Measurements from ENCODE around the gene DTX3L.
"Not testable (repeated sequence)": the region's sequence is repeated elsewhere in the genome, so short reads cannot be mapped to it uniquely, and the experiment has no call there.

Gene DTX3L

DNA sequence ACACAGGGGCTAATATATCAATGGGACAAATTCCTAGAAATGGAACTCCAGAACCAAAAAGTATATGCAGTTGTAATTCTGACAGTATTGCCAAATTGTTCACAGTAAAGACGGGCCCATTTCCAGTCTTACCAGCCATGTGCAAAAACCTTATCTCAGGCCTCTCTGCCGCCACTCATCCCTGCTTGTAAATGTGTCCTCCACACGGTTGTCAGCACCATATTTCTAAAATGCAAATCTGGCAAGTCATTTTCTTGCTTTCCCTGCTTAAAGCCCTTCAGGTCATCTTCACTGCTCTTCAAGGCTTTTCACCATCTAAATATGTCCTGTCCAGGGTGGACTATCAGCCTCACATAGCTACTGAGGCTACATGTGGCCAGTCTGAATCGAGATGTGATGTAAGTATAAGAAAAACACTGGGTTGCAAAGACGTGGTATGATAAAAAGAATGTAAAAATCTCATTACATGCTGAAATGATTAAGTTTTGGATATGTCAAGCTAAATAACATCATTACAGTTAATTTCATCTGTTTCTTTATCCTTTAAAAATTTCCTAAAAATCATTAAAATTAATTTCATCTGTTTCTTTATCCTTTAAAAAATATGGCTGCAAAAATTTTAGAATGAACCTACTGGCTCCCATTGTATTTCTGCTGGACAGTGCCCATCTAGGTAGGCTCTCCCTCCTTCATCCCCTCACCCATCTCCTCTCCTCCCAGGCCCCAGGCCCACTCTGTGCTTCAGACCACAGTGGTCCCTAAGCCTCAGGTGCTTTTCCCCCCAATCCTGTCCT is 1.0 kb upstream of the DTX3L start:
- no peak for DNase-seq

DNA sequence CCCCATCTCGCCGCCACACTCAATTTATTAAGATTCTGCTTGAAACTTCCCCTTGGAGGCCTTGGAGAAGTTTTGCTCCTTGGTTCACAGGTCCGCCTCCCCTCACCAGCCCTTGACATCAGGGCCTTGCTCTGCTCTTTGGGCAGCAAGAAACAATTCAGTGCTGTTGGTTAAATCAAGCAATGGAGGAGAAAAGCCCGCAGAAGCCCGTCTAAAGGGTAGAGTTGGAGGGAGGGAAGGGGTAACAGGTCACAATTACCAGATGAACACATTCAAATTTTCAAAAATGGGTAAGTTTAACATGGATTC is 467 bp upstream of the DTX3L start:
- no peak for DNase-seq

DNA sequence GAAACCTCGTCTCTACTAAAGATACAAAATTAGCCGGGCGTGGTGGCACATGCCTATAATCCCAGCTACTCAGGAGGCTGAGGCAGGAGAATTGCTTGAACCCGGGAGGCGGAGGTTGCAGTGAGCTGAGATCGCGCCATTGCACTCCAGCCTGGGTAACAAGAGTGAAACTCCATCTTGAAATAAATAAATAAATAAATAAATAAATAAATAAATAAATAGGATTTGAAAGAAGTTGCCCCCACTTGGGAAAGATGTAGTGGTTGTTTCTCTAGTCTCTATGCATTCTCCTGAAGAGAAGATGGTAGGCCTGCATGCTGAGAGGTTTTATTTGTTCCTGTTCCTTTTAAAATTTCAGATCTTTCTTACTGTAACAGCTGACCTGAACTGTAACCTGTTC is 4.0 kb downstream of the DTX3L start:
- DNase-seq = not testable (repeated sequence)

GRCh38 chr3:122568755-122569154 is 4.6 kb downstream of the DTX3L start:
- no peak for DNase-seq

GRCh38 chr3:122572940-122573412 is 8.8 kb downstream of the DTX3L start:
- no peak for DNase-seq

- no peak for DNase-seq
Measured at GRCh38 chr3:122576174-122576940, 12.2 kb downstream of the DTX3L start.

- DNase-seq = no peak
Measured at GRCh38 chr3:122577409-122578031, 13.4 kb downstream of the DTX3L start, which contains the start of gene PARP15. Gene PARP15, plus strand, starts transcription at chr3:122577650. Its CDS starts 18 bp downstream, at chr3:122577668.

GRCh38 chr3:122578069-122578740 is 14.1 kb downstream of the DTX3L start:
- no peak for DNase-seq

DNA sequence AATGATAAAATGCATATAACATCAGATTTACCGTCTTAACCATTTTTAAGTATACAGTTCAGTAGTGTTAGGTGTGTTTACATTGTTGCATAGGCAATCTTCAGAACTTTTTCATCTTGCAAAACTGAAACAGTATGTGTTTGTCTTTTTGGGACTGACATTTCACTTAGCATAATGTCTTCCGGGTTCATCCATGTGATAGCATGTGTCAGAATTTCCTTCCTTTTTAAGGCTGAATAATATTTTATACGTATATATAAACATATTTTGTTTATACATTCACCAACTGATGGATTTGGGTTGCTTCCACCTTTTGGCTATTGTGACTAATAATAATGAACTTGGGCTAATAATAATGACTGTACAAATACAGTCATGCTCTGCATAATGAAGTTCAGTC is 16.3 kb downstream of the DTX3L start:
- no peak for DNase-seq

- DNase-seq = no peak
Measured at GRCh38 chr3:122581622-122582021, 17.5 kb downstream of the DTX3L start.

GRCh38 chr3:122582390-122582789 is 18.3 kb downstream of the DTX3L start:
- no peak for DNase-seq

DNA sequence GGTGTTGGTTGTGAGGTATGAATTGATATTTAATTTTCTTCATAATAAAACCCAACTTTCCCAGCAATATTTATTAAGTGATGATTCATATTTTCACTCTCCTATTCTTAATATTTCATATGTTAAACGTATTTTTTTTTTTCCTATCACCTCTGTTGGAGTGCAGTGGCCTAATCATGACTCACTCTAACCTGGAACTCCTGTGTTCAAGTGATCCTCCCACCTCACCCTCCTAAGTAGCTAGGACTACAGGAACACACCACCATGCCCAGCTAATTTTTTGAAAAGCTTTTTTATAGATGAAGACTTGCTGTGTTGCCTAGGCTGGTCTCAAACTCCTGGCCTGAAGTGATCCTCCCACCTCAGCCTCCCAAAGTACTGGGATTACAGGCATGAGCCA is 22.0 kb downstream of the DTX3L start:
- no peak for DNase-seq

GRCh38 chr3:122586773-122587485 is 22.8 kb downstream of the DTX3L start:
- no peak for DNase-seq

GRCh38 chr3:122587572-122587971 is 23.4 kb downstream of the DTX3L start:
- no peak for DNase-seq

GRCh38 chr3:122589297-122589696 is 25.2 kb downstream of the DTX3L start:
- DNase-seq = no peak

- DNase-seq = no peak
Measured at GRCh38 chr3:122590610-122591009, 26.5 kb downstream of the DTX3L start.

- no peak for DNase-seq
Measured at GRCh38 chr3:122594025-122594424, 29.9 kb downstream of the DTX3L start.

GRCh38 chr3:122598151-122598550 is 34.0 kb downstream of the DTX3L start:
- no peak for DNase-seq

DNA sequence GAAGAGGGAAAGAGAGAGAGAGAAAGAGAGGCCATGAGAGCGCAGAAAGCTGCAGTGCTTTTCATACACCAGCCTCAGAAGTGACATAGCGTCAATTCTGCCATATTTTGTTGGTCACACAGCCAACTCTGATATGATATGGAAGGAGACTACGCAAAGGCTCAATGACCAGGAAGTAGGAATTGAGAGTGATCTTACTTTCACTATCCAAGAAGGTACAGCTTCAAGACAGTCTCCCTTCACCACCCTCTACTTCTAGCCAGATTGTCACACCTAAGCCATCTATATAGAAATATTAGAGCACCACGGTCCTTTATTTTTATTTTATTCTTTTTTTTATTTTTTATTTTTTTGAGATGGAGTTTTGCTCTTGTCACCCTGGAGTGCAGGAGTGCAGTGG is 34.4 kb downstream of the DTX3L start:
- no peak for DNase-seq

DNA sequence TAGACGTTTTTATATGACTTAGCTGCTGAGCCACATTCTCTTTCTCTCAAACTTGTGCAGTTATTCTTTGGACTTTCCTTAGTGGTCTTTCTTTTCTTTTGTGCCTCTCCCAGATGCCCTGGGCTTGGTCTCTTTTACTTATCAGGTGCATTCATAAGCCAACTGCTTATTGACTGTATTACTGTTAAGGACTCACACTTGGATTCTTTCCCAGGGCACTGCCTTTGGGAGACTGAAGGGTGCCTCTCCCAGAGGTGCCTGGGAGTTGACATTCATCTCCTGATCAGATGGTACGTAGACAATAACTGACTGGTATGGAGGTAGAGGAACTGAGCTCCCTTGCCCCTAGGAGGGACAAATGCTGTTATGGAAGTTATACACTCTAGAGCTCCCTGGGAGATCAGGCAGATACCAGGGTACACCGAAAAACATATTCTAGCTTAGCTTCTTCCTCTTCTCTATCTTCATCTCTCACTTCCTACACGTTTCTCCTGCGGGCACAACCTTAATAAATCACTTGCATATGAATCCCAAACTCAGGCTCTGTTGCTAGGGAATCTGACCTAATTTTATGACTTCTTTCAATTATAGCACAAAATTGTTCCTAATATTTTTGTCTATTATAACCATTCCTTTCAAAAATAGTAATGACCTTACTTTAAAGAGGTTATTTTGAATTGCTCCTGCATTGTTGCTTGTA is 38.0 kb downstream of the DTX3L start:
- no peak for DNase-seq

DNA sequence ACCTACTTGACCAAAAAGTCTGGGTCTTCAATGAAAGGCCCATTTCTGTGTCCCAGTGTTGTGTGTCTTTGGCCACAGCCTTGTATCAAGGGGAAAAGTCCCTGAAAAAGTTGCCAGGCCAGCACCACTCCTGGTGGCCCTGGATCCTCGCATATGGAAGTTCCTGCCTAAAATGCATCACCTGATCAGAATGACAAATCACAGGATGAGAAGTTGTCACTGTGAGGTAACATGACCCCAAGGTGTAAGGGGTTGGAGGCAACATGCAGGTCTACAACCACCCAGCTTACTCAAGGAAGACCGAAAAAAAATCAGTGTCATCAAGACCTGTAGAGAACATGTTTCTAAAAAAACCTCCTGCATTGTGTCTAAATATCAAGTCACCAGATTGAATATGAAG is 38.9 kb downstream of the DTX3L start:
- no peak for DNase-seq

- DNase-seq = no peak
Measured at GRCh38 chr3:122606330-122606729, 42.2 kb downstream of the DTX3L start.

Data from DMS79 treated with DMSO at 0.1 percent for 48 hours (cell line).